K562 (cell line): ENCODE measurements around the gene DVL3. TPM values are rescaled to one million over a fixed set of nuclear protein-coding genes. Genes with fewer than 3 reads are reported as not detected.

Source experiments
- ETV5 ChIP-seq: sonication (generic); formaldehyde crosslinking; IDR thresholded peaks from 2 replicates; pipeline ENCODE4 v1.4.0; 2020; ENCODE audit warnings: low read depth, mild to moderate bottlenecking, missing genetic modification reagents
- NR2C2 ChIP-seq, 2 experiments: fragments of 200-800 bp in 1 of 2; sonication (Bioruptor generic) in 1 of 2; sonication (generic) in 1 of 2; formaldehyde crosslinking in 1 of 2; IDR thresholded peaks; 2 replicates each; pipeline versions ENCODE4 v1.6.1 to v1.8.0; 2016 to 2022; ENCODE audit warnings: mild to moderate bottlenecking in 1 of 2, missing compliant biosample characterization in 1 of 2, missing genetic modification characterization in 1 of 2, missing genetic modification reagents in 1 of 2
- ZBTB40 ChIP-seq, 2 experiments: fragments of 450-650 bp in 1 of 2; sonication (generic) in 1 of 2; formaldehyde crosslinking in 1 of 2; IDR thresholded peaks; 2 replicates each; pipeline versions ENCODE4 v1.7.1 to v1.9.0; 2016 to 2022; ENCODE audit warnings: inconsistent platforms in 1 of 2, mild to moderate bottlenecking in 1 of 2, missing genetic modification reagents in 1 of 2
- ZBTB7A ChIP-seq: IDR thresholded peaks from 2 replicates; pipeline ENCODE4 v1.6.1; 2011; ENCODE audit warnings: low read depth, mild to moderate bottlenecking, low read length, moderate library complexity, borderline replicate concordance; ENCODE audit not compliant: control insufficient read depth
- ZNF280B ChIP-seq: fragments of 250-450 bp; sonication (Bioruptor Pico); IDR thresholded peaks from 2 replicates; pipeline ENCODE4 v1.5.1; 2021; ENCODE audit warnings: mild to moderate bottlenecking
- polyA plus RNA-seq, 8 experiments: library from polyadenylated mRNA; depleted of rRNA in 4 of 8; stranded (reverse) in 5 of 8; unstranded in 3 of 8; fragments of >200 nt; fragmentation: Nextera tagmentation in 2 of 8; fragmentation: Illumina TruSeq in 1 of 8; extraction: Ambion mirVana in 2 of 8; extraction: Trizol in 1 of 8; gene quantifications; 2 replicates each; pipeline versions ENCODE4 v1.2.1 to v1.2.3, GENCODE V29; 2011 to 2014; ENCODE audit warnings: inconsistent platforms in 1 of 8, missing spikeins in 1 of 8
- total RNA-seq, 7 experiments: library from RNA; depleted of rRNA in 6 of 7; stranded (reverse); fragments of >200 nt in 6 of 7; fragmentation: Illumina TruSeq in 2 of 7; extraction: Trizol in 2 of 7; gene quantifications; 2 replicates each; pipeline versions ENCODE4 v1.2.1 to v1.2.3, GENCODE V29; 2011 to 2021; ENCODE audit warnings: low replicate concordance in 1 of 7

The DVL3 gene
- total and polyA plus RNA-seq, 9 of the 15 experiments (the other 6 are each of a cell fraction or from before 2014, with no cell fraction given): 3.1 to 57.9 (median 20.1) TPM

GRCh38 chr3:184135149-184135910 is 19.8 kb upstream of the DVL3 start, which contains the start of gene EIF2B5 (continued):
- TF ChIP-seq ZBTB7A: peak; percentile 58; the same call in 1 of the 2 replicates
- TF ChIP-seq NR2C2 (CRISPR knock-in tag; IDR thresholded peaks at IDR 0.05): peak; percentile 56; the same call in 1 of the 2 replicates
- peak; percentile 64 for TF ChIP-seq NR2C2 (tag; IDR thresholded peaks at IDR 0.05)
- peak; percentile 87 for TF ChIP-seq ETV5 (CRISPR knock-in tag)
- TF ChIP-seq ZNF280B: no peak
- peak; percentile 78 for TF ChIP-seq ZBTB40 (IDR thresholded peaks at IDR 0.05)
- no peak for TF ChIP-seq ZBTB40 (CRISPR knock-in tag; IDR thresholded peaks at IDR 0.05)
